Activated T-cell treated with anti-CD3 and anti-CD28 coated beads for 24 hours (primary cell): ENCODE measurements around the gene ZNF423.

Source experiments
- DNase-seq: peaks from one replicate; pipeline ENCODE4 v3.0.0-alpha.2; 2020; ENCODE audit warnings: low read depth

The ZNF423 gene

DNA sequence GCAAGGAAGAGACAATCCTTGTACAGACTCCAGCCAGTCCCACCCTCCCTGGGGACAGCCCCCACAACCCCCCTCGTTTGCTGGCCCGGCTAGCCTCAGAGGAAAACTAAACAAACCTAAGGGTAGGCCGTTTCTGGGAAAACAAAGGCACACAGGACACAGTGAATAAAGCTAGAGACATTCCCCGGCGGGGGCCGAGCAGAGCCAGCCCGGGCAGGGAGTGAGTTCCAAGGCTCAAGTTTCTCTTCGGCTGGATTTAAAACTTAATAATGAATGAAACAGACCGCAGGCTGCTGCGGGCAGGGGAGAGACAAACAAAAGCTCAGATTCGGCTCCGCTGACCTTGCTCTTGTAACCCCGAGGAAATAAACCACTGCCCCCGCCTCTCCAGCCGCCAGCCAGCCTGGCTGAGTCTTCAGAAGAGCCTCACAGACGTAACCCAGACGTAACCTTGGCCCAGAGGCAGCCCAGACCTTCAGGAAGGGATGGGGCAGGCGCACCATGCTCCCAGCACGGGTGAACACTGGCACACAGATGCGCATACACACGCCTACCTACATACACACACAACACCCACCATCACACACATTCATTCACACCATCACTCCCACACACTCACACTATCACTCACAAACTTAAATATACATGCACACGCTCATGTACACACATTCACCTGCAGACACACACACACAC, 216.0 kb downstream of the ZNF423 start:
- no peak for DNase-seq

DNA sequence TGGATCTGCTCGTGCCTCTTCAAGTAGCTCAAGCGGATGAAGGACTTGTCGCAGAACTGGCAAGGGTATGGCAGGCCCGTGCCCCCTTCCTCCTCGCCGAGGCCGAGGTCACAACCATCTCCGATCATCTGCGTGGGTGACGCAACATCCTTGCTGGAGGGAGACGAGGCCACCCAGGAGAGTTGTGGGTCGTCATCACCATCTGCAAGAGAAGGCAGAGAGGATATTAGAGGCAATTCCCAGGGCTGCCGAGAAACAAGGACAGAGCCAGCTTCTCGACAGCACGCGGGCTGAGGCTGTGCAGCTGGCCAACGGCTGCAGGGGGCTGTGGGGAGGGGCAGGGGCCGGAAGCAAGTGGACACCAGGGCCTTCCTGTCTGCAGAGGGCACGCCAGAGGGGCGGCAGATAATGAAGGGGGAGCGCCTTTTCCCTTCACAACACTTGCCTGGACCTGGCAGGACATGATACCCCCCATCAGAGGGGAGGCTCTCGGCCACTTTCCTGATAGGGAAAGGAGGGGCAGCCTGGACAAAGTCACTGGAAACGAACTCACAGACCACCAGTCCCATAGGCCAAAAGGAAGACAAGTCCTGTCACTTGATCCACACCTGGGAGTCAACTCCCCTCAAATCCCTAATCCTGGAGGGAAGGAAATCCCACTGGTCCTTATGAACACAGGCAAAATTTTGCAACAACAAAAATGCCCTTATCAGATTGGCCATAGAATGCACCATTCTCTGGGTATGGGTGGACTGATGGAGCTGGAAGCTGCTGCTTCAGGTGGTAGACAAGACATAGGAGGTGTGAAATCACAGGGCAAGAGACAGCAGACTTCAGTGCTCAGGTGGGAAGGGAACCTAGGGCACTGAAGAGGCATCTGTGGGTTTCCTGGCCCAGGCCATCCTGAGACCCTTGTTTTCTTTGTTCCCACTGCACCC, 217.0 kb downstream of the ZNF423 start:
- no peak for DNase-seq

DNA sequence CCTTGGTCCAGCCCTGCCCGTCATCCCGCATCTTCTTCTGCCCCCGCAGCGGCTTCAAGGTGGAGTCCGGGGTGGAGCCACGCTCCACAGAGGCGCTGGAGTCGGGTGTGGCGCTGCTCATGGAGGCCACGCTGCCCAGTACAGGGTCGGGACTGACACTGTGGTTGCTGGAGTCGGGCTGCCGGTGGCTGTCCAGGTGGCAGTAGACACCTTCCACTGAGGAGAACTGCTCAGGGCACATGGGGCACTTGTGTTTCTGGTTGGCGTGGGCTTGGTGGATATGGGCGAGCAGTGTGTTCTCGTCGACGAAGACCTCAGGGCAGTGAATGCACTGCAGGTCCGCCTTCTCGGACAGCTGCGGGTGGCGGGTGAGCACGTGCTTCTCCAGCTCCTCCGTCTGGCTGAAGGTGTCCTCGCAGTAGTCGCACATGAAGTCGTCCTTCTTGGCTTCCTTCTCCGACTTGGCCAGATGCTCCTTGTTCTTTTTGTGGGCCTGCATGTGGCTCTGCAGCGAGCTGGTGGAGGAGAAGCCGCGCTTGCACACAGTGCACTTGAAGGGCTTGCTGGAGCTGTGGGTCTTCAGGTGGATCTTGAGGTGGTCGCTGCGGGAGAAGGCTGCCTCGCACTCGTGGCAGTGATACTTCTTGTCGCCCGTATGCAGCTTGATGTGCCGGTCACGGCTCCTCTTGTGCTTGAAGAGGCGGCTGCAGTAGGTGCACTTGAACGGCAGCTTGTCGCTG, 217.8 kb downstream of the ZNF423 start:
- no peak for DNase-seq

DNA sequence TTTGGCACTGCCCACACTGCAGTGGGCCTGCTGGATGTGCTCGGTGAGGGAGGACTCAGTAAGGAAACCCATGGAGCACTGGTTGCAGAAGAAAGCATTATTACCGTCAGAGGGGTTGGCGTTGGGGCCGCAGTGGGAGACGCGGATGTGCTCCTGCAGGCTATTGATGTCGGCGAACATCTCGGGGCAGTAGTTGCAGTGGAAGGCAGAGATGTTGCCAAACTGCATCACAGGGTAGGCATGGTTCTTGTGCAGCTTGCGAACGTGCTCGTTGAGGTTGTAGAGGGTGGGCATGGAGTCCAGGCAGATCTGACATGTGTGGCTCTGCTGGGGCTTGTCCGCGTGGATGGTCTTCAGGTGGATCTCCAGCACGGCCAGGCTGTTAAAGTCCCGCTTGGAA, 218.4 kb downstream of the ZNF423 start:
- no peak for DNase-seq

DNA sequence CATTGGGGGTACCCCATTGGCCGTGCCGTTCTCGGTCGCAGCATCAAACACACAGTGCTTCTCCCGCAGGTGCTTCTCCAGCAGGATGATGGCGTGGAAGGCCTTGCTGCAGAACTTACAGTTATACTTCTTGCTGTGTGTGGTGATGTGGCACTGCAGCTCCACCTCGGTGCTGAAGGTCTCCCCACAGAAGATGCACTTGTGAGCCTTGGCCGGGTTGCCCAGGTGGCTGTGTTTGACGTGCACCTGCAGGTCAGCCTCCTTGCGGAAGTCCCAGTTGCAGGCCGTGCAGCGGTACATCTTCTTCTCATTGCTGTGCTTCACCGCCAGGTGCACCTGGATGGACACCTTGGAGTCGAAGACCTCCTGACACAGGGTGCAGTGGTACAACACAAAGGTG, 219.3 kb downstream of the ZNF423 start:
- DNase-seq, result no peak

DNA sequence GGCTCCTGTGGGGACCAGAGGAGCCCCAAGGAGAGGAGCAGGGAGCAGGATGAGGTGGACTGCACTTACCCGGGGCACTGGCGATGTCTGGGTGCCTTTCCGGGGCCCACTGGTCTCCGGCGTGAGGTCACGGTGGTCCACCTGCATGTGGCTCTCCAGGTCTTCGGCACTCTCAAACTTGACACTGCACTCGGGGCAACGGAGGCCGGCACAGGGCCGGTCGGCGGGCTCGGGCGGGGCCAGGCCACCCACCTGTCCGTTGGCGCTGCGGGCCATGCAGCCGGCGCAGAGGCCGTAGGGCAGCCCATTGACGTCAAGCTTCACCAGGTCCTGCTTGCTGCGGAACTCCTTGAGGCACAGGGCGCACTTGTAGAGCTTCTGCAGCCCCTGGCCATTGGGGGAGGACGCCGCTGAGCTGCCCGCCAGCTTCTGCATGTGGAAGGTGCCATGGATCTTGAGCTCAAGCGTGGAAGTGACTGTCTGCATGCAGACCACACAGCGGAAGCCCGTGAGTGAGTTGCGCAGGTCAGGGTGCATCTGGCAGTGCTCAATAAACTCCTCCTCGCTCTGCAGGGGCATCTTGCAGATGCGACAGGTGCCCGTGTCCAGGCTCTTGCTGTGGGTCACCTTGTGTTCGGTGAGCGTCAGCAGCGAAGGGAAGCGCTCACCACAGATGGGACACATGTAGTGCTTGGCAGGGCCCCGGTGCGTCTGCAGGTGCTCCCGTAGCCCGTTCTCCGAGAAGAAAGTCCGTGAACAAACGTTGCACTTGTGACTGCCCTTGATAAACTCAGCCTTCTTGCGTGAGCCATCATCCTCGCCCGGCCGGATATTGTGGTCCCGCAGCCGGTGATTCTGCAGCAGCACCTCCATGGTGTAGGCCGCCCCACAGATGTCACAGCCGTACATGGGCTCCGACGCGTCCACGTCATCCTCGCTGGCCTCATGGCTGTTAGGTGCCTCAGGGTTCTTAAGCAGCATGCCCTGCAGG, 220.0 kb downstream of the ZNF423 start:
- no peak for DNase-seq

DNA sequence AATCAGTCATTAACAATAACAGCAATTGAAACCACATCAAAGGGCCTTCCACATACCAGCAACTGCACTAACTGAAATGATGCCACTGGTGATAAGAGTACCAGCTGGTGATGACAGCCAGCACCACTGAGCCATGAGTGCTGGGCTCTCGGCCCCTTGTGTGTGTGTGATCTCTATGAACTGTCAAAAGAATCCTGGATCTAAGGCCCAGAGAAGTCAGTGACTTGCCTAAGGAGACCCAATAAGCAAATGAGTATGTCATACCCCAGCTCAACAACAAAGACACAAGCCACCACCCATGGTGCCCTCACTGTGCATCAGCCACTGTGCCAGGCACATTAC, 220.9 kb downstream of the ZNF423 start:
- DNase-seq, result no peak

DNA sequence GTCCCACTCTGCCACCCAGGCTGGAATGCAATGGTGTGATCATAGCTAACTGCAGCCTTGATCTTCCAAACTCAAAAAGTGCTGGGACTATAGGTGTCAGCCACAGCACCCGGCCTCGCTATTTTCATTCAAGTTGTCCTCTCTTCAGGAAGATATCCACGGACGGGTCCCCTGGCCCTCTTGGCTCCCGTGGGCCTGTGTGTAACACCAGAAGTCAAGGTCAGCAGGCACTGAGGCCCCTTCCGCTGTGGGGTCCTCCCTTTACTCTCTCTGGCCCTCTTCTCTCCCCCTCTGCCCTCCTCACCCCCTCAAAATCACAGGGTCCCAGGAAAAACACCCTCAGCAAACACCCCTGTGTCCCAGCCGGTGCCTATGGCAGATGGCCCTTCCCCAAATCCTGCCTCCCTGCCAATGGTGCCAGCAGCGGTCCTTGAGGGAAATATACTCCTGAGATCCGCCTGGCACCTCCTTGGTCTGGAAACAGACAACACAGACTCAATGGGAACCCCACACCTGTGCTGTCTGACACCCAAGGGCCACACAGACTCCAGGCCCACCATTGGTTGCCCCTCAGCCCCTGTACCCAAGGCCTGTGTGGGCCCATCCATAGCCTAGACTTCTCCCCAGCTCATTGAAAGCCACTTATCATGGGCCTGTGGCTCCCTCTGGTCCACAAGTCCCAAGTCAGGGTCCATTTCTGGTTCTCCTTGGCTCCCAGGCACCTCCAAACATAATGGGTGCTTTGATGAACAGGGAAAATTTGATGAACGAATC, 221.5 kb downstream of the ZNF423 start:
- DNase-seq, result no peak

DNA sequence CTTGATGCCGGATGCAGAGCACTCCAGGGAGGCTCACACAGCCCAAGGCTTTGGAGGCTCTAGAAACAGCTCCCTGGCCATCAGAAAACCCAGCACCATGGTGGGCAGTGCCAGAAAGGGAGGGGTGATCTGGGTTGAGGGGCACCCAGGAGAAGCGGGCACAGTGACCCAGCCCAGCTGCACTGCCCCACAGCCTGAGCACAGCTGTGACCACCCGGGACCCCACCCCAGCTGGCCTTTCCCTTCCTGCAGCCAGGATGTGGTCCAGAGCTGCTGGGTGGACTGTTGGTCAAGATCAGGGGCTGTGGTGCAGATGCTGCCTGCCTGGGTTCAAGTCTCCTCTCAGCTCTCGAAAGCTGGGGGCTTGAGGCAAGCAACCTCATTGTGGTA, 223.1 kb downstream of the ZNF423 start:
- DNase-seq, result no peak

DNA sequence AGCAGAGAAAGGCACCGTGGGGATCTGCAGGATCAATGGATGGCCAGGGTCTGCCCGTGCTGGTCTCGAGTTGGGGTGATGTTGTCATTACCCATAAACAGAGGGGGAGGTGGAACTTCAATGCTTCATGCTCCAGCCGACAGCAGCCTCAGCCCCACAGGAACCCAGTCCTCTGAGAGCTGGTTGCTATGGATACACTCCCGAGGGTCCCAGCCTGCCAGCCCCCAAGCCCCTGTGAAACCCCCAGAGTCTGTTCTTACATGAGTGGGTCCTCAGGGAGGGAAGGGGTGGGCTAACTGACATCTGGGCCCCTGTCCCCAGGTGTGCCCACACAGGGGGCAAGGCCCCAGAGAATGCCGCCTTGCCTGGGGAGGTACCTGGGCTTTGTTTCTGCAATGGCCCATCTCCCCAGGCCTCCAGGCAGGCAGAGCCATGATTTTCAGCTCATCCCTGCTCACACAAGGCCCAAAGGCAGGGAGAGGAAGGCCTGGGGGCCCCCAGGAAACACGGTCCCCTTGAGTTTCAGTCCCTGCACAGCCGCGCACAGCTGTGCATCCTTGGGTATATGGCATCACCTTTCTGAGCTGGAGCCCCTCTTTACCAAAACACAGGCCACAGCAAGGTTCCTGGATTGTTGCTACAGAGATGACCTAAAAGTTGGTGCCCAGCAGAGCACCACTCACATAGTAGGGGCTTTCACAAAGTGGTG, 223.7 kb downstream of the ZNF423 start:
- DNase-seq, result no peak

DNA sequence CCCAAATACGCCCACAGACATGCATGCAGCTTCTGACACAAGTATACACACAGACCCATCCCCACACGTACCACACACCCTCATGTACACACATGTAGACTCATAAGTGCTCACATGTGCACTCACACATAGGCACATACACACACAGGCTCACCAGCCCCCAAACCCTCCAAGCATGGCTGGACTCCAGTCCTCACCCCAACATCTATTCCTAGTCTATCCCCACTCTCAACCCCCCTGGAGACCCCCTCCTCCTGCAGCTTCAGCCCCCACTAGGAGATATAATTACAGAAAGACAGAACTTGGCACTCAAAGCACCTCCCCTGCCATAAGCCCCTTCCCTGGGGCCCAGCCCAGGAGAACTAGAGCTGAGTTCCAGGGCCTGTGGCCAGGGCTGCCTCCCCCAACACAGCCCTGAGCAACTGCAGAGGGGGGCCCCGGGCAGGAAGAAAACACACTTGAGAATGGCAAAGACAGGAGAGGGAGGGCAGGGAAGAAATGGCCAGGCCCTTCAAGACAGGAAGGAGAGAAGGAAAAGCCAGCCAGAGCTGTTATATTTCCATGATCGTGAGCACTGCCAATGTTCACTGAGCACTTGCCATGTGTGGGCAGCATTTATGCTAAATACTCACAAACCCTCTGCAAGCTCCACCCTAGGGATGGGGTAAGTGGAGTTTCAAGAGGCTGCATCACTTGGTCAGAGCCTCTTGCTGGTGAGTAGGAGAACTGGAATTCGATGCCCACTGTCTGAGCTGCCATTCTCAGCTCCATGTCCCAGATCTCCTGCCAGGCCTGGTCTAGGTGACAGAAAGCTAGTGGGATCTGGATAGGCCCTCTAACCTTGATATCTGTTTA, 224.5 kb downstream of the ZNF423 start:
- no peak for DNase-seq

DNA sequence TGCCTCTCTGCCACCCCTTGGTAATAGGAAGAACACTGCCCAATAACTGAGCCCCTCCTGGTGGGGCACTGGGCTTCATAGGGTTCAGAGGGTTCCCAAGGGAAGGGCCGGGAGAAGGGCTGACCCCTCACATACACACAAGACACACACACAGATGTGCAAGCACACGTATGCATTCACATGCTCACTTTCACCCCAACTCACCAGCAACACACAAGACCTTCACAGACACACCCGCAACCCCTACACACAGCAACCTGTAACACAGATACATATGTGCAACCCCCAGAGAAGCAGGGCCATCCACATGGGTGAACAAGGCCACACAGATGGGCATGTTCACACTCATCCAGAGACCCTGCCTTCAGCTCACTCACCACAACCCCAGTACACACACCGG, 225.1 kb downstream of the ZNF423 start:
- DNase-seq, result no peak

DNA sequence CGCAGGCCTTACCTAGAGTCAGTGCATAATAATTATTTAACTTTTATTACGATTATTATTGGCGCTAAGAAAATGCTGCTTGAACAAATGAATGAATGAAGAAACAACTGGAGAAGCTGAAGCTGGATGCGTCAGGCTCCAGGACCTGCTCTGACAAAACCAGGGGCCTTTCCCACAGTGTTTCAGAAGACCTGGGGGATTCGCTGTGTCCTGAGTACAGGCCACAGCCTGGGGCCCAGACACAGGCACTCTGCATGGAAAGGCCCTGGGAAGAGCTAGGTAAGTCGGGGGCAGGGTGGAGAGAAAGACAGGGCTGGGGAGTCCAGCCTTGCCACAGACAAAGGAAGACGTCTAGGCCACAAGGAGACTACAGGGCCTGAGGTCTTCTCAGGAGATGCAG, 226.1 kb downstream of the ZNF423 start:
- no peak for DNase-seq

DNA sequence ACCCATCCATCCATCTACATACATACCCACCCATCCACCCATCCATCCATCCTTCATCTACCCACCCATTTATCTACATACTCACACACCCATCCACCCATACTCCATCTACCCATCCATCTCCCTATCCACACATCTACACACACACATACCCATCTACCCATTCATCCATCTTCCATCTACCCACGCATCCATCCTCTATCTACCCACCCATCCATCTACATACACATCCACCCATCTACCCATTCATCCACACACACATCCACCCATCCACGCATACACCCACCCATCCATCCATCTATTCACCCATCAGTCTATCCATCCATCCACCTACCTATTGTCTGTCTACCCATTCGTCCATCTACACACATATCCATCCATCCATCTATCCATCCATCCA, 227.8 kb downstream of the ZNF423 start:
- no peak for DNase-seq

DNA sequence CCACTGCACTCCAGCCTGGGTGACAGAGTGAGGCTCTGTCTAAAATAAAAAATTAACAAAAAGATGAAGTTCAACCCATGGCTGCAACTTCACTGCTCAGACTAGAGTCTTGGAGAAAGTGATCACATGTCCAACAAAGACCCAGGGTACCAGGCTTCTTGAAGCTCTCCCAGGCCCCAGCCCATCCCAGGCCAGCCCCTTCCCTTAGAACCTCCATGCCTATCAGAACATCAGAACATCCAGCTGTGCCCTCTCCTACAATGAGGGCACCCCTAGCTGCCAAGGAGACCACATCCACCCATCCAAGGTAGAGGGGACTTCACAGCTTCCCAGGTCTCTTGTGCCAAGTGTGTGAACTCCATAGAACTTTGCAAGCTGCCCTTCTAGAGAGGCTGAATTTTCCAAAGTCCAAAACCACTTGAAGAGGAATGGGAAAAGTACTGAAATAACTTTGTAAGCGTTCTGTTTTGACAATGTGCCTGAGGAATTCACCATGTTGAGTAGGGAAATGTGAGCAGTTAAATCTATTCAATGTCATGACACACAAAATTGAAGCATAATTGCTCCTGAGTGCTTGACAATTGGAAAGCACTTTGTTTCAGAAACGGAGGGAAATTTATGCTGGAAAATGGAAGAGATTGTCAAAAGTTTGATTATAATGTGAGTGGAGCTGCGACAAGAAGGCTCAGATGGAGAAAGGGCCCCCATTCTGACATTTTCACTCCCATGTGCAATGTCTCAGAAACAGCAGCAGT, 230.4 kb downstream of the ZNF423 start:
- DNase-seq, result no peak

DNA sequence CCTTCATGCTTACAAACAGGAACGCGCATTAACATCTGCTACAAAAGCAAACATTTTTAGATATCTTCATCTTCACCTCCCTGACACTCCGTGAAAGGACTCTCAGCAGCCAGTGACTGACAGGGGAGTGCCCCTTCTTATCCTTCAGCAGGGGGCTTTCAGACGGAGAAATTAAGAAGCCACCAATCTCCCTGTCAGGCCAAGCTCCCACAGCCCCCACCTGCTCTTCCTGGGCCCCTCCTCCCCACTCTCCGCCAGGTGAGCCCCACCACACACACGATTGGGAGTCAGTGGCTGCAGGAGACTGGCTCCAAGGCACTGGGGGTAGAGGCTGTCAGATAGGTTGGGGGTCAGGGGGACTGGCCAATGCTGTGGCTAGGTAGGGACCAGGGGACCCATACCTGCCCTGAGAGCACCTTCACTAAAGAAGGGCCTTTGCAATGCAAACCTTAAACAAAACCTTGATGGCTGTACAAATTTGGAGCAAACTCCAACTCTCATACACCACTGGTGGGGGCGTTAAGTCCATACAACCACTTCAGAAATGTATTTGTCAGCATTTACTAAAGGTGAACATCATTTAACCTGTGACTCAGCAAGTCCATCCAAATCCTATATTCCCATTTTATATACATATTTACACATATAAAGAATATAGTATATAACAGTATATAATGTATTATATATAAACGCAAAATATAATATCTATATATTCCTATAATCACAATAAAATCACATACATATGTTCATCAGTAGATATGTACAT, 232.2 kb downstream of the ZNF423 start:
- DNase-seq, result no peak
